ENCODE data around the gene NFE2. TPM values are rescaled to one million over a fixed set of nuclear protein-coding genes. Genes with fewer than 3 reads are reported as not detected.

NFE2 gene
- total and polyA plus RNA-seq, 4 donors: 0.28 to 3.3 (median 3.2) TPM; not detected in 1

DNA sequence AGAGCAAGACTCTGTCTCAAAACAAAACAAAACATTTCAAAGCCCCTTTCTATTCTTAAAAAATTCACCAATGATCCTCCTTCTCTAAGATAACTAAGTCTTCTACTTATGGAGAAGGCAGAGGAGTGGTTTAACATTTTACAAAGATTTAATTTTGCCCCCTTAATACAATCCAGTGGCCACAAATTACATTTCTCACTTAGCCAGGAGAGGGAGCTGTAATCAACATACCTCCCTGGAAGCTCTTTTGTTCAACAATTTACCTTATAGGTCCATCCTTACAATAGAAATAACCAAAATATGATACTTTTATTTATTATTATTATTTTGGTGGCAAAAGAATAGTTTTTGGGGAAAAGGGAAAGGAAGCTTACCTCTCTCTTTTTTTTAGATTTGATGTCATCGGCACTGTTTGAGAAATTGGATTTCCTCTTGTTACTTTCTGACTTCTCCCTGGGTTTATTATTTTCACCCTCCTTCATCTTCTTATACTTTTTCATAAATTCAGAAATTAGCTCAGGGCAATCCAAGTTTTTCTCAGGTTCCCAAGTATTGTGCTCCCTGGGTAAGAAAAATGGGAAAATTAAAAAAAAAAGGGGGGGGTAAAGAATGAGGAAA lies 49.0 kb downstream of the NFE2 start:
- no peak overlapping the region for H3K4me3 ChIP-seq (ENCODE audit: low read length in 2 of 2)
- H3K9me3 ChIP-seq (ENCODE audit: control insufficient read depth, low read length): no peaks in the 10 kb centered on the region
- H3K4me1 ChIP-seq (ENCODE audit: control insufficient read depth in 1 of 2, insufficient read depth in 2 of 2, low read length in 2 of 2): no peaks in the 10 kb centered on the region
- 89% methylated on average over 1 of the region's 1 CpG for WGBS, 2 donors
- peak; percentile 76 for ATAC-seq (ENCODE audit: low FRiP score)
- H3K27me3 ChIP-seq (ENCODE audit: control insufficient read depth in 1 of 2, insufficient read depth in 2 of 2, low read length in 1 of 2): no peaks in the 10 kb centered on the region
- DNase-seq: no peak
- peaks cover 0 to 3% of the 10 kb centered on the region in 2 donors for H3K36me3 ChIP-seq (ENCODE audit: control insufficient read depth in 1 of 2, insufficient read depth in 2 of 2, low read length in 1 of 2)
- intact Hi-C loops (cut with DNase I): loop anchor here (5.0 to 10.0 kb wide), 2 partner anchors 36 to 113 kb away; partner anchors contain the start of gene GPR84 (in 2 of the 2)
- no peak overlapping the region for H3K27ac ChIP-seq (ENCODE audit: low read depth in 1 of 2, low read length in 2 of 2)

DNA sequence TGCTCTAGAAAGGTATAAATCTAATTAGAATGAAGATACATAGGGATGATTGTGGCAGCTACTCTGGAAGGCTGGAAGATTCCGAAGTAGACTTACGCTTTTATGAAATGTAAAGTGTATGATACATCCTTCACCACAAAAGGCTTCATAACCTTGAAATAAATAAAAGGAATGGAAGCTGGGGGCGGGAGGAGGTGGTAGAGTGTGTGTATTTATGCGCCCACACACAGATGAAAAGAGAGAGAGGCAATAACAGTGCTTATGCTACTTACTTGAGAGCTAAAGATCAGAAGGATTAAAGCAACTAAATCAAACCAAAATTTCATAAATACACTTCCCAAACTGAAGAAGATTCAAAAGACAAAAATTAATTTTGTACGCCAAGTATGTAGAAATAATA lies 51.3 kb downstream of the NFE2 start:
- no peaks in the 10 kb centered on the region for H3K4me1 ChIP-seq (ENCODE audit: control insufficient read depth in 1 of 2, insufficient read depth in 2 of 2, low read length in 2 of 2)
- H3K27me3 ChIP-seq (ENCODE audit: control insufficient read depth in 1 of 2, insufficient read depth in 2 of 2, low read length in 1 of 2): no peaks in the 10 kb centered on the region
- no peak for ATAC-seq (ENCODE audit: low FRiP score)
- H3K27ac ChIP-seq (ENCODE audit: low read depth in 1 of 2, low read length in 2 of 2): no peak overlapping the region
- intact Hi-C loops (cut with DNase I): no loop called here
- WGBS, 2 donors: 95 to 98% methylated on average over 5 of the region's 5 CpGs
- H3K36me3 ChIP-seq (ENCODE audit: control insufficient read depth in 1 of 2, insufficient read depth in 2 of 2, low read length in 1 of 2): peaks cover 0 to 3% of the 10 kb centered on the region in 2 donors
- no peak for DNase-seq
- no peaks in the 10 kb centered on the region for H3K9me3 ChIP-seq (ENCODE audit: control insufficient read depth, low read length)
- no peak overlapping the region for H3K4me3 ChIP-seq (ENCODE audit: low read length in 2 of 2)

DNA sequence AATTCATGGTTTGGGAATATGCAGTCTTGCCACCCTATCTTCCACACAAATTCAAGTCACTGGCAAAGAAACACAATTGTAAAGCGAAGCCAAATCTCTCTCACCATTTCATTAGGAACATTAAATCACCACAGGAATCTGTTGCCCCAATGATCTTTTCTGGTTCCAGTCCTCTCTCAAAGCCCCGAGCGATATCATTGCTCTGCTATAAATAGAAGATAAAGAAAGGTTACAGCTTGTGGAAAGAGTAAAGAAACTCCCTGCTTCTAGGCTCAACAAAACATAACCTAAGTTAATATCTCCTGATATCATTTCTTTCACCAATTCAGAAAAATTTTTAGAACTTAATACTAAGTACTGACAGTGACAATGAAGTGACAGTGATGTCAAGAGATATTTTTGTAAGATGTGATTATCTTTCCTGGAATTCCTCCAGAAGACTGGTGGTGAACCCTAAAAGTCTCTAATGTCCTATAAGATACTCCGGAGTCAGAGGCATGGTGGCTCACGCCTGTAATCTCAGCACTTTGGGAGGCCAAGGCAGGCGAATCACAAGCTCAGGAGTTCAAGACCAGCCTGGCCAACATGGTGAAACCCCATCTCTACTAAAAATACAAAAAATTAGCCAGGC lies 54.7 kb downstream of the NFE2 start:
- no peaks in the 10 kb centered on the region for H3K27me3 ChIP-seq (ENCODE audit: control insufficient read depth in 1 of 2, insufficient read depth in 2 of 2, low read length in 1 of 2)
- no peaks in the 10 kb centered on the region for H3K9me3 ChIP-seq (ENCODE audit: control insufficient read depth, low read length)
- WGBS, 2 donors: 75 to 79% methylated on average over 6 of the region's 6 CpGs
- no peak overlapping the region for H3K4me3 ChIP-seq (ENCODE audit: low read length in 2 of 2)
- H3K27ac ChIP-seq (ENCODE audit: low read depth in 1 of 2, low read length in 2 of 2): no peak overlapping the region
- ATAC-seq (ENCODE audit: low FRiP score): no peak
- no peaks in the 10 kb centered on the region for H3K4me1 ChIP-seq (ENCODE audit: control insufficient read depth in 1 of 2, insufficient read depth in 2 of 2, low read length in 2 of 2)
- intact Hi-C loops (cut with DNase I): no loop called here
- DNase-seq: no peak
- peaks cover 0 to 6% of the 10 kb centered on the region in 2 donors for H3K36me3 ChIP-seq (ENCODE audit: control insufficient read depth in 1 of 2, insufficient read depth in 2 of 2, low read length in 1 of 2)

Small RNA genes lying within 50 kb of the gene (microRNA-seq; reads per million reads assigned to microRNA genes)
- gene MIR148B: 333 to 341 reads per million in 2 donors

Other genes with a start within 250 kb of the NFE2 start
- gene HOXC4, start 247.2 kb downstream of the NFE2 start, total RNA-seq: 10 to 100 TPM; 10.1 to 18.4 TPM
- 1 to 10 TPM; 1.4 to 1.8 TPM for gene HOXC4, start 247.2 kb downstream of the NFE2 start, polyA plus RNA-seq
- 10 to 100 TPM; 21.8 to 27.6 TPM for gene SMUG1, start 112.0 kb downstream of the NFE2 start, total RNA-seq
- gene SMUG1, start 112.0 kb downstream of the NFE2 start, polyA plus RNA-seq: 10 to 100 TPM; 22.3 to 32.3 TPM
- gene CBX5, start 20.9 kb downstream of the NFE2 start, total RNA-seq: 10 to 100 TPM; 66.8 to 67.8 TPM
- gene CBX5, start 20.9 kb downstream of the NFE2 start, polyA plus RNA-seq: 10 to 100 TPM in 1 of 2 donors, 1 to 10 TPM in 1; 9.4 to 11.3 TPM
- 100 to 1,000 TPM; 645 to 782 TPM for gene HNRNPA1, start 20.3 kb downstream of the NFE2 start, total RNA-seq
- gene HNRNPA1, start 20.3 kb downstream of the NFE2 start, polyA plus RNA-seq: 1,000 to 10,000 TPM in 1 of 2 donors, 100 to 1,000 TPM in 1; 846 to 1,277 TPM
- gene COPZ1, start 24.1 kb upstream of the NFE2 start, total RNA-seq: 10 to 100 TPM; 71.5 to 72.1 TPM
- 10 to 100 TPM; 54.1 to 63.0 TPM for gene COPZ1, start 24.1 kb upstream of the NFE2 start, polyA plus RNA-seq
- gene GPR84, start 63.5 kb upstream of the NFE2 start, total RNA-seq: 1 to 10 TPM; 1.9 TPM
- gene GPR84, start 63.5 kb upstream of the NFE2 start, polyA plus RNA-seq: under 1 TPM in 1 of 2 donors, not detected in 1; 0.38 TPM
- gene ZNF385A, start 83.7 kb upstream of the NFE2 start, total RNA-seq: 10 to 100 TPM; 22.2 to 27.6 TPM
- 10 to 100 TPM in 1 of 2 donors, 1 to 10 TPM in 1; 4.1 to 11.5 TPM for gene ZNF385A, start 83.7 kb upstream of the NFE2 start, polyA plus RNA-seq
- gene ITGA5, start 118.3 kb upstream of the NFE2 start, total RNA-seq: 1,000 to 10,000 TPM in 1 of 2 donors, 100 to 1,000 TPM in 1; 241 to 1,416 TPM
- 100 to 1,000 TPM in 1 of 2 donors, 10 to 100 TPM in 1; 26.5 to 464 TPM for gene ITGA5, start 118.3 kb upstream of the NFE2 start, polyA plus RNA-seq
- not detected for gene GTSF1, start 172.6 kb upstream of the NFE2 start, total RNA-seq
- 1 to 10 TPM in 1 of 2 donors, not detected in 1; 1.5 TPM for gene GTSF1, start 172.6 kb upstream of the NFE2 start, polyA plus RNA-seq
- gene NCKAP1L, start 196.7 kb upstream of the NFE2 start, total RNA-seq: 10 to 100 TPM; 39.8 to 47.7 TPM
- 1 to 10 TPM; 3.4 to 5.4 TPM for gene NCKAP1L, start 196.7 kb upstream of the NFE2 start, polyA plus RNA-seq
- gene PDE1B, start 248.6 kb upstream of the NFE2 start, total RNA-seq: 10 to 100 TPM; 23.1 to 63.4 TPM
- 10 to 100 TPM in 1 of 2 donors, 1 to 10 TPM in 1; 6.6 to 38.6 TPM for gene PDE1B, start 248.6 kb upstream of the NFE2 start, polyA plus RNA-seq

Data from aorta (tissue), 5 donors.